OCI-LY3 (cell line): ENCODE measurements around the gene SHROOM1.

ENCODE experiments used
- EZH2phosphoT487 ChIP-seq: fragments of 200-600 bp; shearing (Covaris generic); IDR thresholded peaks from 2 replicates; pipeline ENCODE4 v1.6.1; 2018; ENCODE audit warnings: antibody characterized with exemption, mixed run types, low read depth
- TF ChIP-seq, protein P1 (sequence below): fragments of 200-600, 300-600 bp; sonication (generic); IDR thresholded peaks from 2 replicates; pipeline ENCODE4 v1.5.1; 2014; ENCODE audit warnings: antibody characterized with exemption, low read length, low read depth

DNA sequence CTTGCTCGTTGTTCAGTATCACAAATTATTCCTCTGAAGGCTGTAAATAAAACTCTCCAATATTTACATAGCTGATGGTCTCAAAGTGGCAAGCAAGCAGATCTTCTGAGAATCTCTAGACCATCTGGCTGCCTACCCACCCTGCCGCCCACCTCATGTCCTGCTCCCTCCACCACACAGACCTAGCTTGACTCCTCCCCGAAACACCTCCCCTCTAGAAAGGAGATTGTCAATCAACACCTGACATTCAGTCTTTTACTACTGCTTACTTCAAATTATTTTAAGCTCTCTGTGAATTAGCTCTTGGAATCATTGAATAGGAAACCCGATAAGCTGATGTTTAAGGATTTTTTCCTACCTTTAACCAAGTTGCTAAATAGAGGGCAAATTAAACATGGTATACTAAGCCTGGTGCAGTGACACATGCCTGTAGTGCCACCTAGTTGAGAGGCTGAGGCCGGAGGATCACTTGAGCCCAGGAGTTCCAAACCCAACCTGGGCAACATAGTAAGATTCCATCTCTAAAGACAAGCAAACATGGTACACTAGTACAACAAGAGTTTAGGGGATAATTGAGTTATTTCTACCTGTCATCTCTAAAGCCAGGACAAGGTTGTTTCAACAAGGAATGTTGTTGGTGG, 28.3 kb downstream of the SHROOM1 start:
- TF ChIP-seq, protein P1, sequence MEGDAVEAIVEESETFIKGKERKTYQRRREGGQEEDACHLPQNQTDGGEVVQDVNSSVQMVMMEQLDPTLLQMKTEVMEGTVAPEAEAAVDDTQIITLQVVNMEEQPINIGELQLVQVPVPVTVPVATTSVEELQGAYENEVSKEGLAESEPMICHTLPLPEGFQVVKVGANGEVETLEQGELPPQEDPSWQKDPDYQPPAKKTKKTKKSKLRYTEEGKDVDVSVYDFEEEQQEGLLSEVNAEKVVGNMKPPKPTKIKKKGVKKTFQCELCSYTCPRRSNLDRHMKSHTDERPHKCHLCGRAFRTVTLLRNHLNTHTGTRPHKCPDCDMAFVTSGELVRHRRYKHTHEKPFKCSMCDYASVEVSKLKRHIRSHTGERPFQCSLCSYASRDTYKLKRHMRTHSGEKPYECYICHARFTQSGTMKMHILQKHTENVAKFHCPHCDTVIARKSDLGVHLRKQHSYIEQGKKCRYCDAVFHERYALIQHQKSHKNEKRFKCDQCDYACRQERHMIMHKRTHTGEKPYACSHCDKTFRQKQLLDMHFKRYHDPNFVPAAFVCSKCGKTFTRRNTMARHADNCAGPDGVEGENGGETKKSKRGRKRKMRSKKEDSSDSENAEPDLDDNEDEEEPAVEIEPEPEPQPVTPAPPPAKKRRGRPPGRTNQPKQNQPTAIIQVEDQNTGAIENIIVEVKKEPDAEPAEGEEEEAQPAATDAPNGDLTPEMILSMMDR, result no peak
- TF ChIP-seq EZH2phosphoT487, result no peak
